PC-3 (cell line): Measurements from ENCODE around the gene TLR7.

Experiments
- EZH2 ChIP-seq: fragments of 300-600 bp; sonication (generic); IDR thresholded peaks from one replicate; pipeline ENCODE4 v1.6.1; 2017; ENCODE audit warnings: antibody characterized with exemption, mild to moderate bottlenecking, low read length; ENCODE audit not compliant: unreplicated experiment
- TF ChIP-seq, protein P1 (sequence below): fragments of 300-600 bp; sonication (generic); conservative IDR thresholded peaks from 2 replicates; pipeline ENCODE4 v1.5.1; 2017; ENCODE audit warnings: antibody characterized with exemption, low read depth, mild to moderate bottlenecking, low read length

DNA sequence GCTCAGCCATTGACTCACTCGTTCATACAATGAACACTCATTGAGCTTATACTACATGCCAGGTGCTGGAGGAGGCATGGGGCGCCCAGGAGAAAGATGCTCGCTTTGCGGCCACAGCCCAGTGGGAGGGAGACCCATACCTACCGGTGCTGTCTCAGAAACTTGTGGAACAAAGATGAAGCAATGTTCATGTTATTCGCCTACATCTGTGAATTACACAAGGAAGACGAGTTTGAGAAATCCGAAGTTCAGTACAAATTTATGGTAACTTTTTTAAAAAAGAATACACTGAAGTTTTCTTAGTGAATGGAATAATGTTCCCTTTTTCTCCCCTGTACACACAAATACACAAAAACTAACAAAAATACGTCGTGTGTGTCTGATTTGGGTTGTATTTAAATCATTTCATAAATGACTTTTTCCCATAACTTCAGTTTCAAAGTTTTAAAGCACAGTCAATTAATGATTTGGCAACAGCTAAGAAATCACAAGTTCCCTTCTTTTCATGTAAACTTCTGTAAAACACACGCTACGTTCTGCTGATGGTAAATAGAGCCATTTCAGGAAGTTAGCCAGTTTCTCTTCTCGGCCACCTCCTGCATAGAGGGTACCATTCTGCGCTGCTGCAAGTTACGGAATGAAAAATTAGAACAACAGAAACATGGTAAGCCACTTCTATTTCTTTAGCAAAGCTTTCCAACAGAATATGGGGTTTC, 39.3 kb downstream of the TLR7 start, which contains the start of gene TLR8:
- TF ChIP-seq, protein P1, sequence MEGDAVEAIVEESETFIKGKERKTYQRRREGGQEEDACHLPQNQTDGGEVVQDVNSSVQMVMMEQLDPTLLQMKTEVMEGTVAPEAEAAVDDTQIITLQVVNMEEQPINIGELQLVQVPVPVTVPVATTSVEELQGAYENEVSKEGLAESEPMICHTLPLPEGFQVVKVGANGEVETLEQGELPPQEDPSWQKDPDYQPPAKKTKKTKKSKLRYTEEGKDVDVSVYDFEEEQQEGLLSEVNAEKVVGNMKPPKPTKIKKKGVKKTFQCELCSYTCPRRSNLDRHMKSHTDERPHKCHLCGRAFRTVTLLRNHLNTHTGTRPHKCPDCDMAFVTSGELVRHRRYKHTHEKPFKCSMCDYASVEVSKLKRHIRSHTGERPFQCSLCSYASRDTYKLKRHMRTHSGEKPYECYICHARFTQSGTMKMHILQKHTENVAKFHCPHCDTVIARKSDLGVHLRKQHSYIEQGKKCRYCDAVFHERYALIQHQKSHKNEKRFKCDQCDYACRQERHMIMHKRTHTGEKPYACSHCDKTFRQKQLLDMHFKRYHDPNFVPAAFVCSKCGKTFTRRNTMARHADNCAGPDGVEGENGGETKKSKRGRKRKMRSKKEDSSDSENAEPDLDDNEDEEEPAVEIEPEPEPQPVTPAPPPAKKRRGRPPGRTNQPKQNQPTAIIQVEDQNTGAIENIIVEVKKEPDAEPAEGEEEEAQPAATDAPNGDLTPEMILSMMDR = no peak
- TF ChIP-seq EZH2 = no peak
